Fibroblast of skin of abdomen (primary cell): ENCODE measurements around the gene DEPDC1B.
"Not testable (repeated sequence)": the region's sequence is repeated elsewhere in the genome, so short reads cannot be mapped to it uniquely, and the experiment has no call there.

ENCODE experiments used
- DNase-seq: peaks from one replicate; pipeline ENCODE4 v3.0.0-alpha.2; 2013

The DEPDC1B gene

DNA sequence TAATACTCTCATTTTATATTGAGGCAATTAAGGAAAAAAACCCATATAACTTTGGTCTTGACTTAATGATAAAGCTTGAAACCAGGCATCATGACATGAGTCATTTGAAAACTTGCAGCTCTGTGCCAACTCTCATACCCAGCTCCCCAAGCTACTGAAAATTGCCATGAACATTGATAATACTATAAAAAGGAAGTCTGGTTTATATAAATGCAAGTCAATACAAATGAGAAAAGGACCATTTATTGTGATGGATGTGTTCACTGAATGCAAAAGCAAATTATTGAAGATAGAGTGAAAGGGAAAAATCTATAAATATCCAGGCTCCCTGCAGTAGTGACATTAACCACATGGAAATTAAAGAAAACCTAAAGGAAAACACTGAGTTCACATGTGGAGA lies 116.3 kb downstream of the DEPDC1B start:
- DNase-seq = no peak

DNA sequence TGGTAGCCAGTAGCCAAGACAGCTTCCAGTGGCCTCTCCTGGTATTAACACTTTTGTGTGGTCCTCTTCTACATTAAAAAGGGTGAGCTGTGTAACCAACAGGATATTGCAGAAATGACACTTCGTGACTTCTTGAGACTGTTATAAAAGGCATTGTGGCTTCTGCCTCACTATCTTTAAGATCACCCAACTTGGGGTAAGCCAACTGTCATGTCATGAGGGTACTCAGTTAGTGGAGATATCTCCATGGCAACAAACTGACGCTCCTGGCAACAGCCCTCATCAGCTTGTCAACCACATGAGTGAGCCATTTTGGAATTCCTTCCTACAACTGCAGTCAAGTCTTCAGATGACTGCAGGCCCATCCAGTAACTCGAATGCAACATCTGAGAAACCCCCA lies 121.7 kb downstream of the DEPDC1B start:
- DNase-seq = no peak

DNA sequence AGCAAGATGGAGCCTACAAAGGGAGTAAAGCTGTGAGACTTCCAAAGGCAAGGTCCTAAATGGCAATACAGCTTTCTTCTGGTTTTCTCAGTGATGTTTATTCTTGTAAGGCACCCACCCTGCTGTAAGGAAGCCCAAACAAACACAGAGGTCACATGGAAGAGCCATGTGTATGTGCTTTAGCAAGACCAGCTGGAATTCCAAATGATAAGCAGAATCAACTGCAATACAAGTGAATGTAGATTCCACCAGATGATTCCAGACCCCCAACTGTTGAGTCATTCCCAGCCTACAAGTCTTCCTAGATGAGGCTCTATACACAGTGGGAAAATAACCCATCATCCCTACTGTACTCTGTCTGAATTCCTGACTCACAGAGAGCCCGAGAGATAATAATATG lies 122.8 kb downstream of the DEPDC1B start:
- peak; percentile 24 for DNase-seq

DNA sequence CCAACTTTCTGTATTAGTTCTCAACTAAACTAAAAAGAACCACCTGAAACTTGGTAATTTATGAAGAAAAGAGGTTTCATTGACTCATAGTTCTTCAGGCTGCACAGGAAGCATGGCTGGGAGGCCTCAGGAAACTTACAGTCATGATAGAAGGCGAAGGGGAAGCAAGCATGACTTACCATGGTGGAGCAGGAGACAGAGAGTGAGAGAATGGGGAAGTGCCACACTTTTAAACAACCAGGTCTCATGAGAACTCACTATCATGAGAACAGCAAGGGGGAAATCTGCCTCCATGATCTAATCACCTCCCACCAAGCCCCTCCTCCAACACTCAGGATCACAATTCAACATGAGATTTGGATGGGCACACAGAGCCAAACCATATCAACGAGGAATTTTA lies 123.5 kb downstream of the DEPDC1B start:
- no peak for DNase-seq

DNA sequence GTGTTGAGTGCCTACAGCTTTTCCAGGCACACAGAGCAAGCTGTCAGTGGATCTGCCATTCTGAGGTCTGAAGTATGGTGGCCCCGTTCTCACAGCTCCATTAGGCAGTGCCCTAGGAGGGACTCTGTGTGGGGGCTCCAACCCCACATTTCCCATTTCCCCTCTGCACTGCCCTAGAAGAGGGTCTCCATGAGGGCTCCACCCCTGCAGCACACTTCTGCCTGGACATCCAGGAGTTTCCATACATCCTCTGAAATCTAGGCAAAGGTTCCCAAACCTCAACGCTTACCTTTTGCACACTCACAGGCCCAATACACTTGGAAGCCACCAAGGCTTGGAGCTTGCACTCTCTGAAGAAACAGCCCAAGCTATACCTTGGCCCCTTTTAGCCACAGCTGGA lies 131.3 kb downstream of the DEPDC1B start:
- no peak for DNase-seq

DNA sequence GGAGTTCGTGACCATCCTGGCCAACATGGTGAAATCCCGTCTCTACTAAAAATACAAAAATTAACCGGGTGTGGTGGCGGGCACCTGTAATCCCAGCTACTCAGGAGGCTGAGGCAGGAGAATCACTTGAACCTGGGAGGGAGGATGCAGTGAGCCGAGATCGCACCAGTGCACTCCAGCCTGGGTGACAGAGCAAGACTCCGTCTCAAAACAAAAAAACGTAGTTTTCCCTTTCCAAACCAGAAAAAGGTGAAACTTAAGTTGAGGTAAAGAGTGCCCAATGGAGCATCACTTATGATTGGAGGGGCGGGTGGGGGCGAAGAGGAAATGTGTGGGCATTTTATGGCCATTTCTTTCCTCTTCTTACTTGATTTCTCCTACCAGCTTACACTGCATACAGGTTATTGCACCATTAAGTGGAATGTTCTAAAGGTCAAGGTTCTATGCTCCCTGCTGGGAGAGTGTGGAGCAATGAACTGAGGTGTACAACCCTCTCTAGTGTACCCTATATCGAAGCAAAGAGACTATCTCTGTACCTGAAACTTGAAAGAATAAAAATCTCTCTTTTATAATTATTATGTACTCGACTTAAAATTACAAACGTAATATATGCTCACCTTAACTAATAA lies 136.2 kb downstream of the DEPDC1B start:
- no peak for DNase-seq

DNA sequence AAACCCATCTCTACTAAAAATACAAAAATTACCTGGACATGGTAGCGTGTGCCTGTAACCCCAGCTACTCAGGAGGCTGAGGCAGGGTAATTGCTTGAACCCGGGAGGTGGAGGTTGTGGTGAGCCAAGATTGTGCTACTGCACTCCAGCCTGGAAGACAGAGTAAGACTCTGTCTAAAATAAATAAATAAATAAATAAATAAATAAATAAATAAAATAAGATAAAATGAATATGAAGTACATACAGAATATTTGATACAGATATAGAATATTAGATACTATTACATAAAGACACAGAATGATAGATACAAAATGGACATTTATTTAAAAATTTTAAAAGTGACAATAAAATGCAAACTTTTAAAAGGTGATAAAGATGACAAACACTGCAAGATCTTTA lies 146.7 kb downstream of the DEPDC1B start:
- not testable (repeated sequence) for DNase-seq

DNA sequence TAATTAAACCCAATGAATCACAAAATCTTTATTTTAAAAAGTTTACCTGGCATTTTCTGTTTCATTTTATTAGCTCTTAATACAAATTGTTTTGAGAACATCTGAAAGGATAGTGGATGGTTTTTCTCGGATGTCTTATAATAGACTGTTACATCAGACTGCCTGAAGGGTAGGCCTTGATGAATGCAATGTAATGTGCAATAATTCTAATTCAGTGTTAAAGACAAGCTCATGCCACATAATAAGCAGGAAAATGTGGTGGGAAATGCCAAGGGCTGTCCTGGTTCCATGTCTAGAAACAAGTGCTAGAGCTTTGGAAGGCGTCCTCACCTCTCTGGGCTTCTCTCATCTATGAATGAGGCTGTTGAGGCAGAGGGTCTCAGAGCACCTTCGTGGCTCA lies 148.1 kb downstream of the DEPDC1B start:
- DNase-seq = no peak

DNA sequence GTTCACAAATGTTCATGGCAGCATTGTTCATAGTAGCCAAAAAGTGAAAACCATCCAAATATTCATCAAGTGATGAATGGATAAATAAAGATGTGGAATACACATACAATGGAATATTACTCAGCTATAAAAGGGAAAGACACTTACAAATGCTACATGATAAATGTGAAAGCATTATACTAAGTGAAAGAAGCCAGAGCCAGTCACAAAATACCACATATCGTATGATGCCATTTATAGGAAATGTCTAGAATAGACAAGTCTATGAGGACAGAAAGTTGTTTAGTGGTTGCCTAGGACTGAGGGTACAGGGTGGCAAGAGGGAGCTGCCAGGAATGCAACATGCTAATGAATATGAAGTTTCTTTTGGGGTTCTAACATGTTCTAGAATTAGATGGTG lies 148.7 kb downstream of the DEPDC1B start:
- DNase-seq = no peak

DNA sequence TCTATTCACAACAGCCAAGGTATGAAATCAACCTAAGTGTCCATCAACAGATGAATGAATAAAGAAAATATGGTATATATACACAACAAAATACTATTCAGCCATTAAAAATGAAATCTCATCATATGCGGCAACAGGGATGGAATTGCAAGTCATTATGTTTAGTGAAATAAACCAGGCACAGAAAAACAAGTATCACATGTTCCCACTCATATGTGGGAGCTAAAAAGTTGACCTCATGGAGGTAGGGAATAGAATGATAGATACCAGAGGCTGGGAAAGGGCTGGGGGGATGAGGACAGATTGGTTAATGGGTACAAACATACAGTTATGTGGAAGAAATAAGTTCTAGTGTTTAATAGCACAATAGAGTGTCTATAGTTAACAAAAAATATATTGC lies 149.7 kb downstream of the DEPDC1B start:
- no peak for DNase-seq

DNA sequence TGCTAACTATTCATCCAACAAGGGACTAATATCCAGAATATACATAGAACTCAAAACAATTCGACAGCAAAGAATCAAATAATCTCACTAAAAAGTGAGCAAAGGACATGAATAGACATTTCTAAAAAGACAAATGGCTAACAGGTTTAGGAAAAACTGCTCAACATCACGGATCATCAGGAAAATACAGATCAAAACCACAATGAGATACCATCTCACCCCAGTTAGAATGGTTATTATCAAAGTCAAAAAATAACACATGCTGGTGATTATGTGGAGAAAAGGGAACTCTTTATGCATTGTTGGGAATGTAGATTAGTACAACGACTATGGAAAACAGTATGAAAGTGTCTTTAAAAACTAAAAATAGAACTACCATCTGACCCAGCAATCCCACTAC lies 150.1 kb downstream of the DEPDC1B start:
- no peak for DNase-seq
